HG02571 (cell line): ENCODE data around the gene CLN5.
"Not testable (repeated sequence)": the region's sequence is repeated elsewhere in the genome, so short reads cannot be mapped to it uniquely, and the experiment has no call there.

Experiments
- ATAC-seq: cut with Tn5 transposase; IDR thresholded peaks from one replicate; pipeline ENCODE4 v1.9.1; 2021; ENCODE audit warnings: mild to moderate bottlenecking, moderate library complexity; ENCODE audit not compliant: unreplicated experiment

CLN5 gene

GRCh38 chr13:76991796-76992547, at the start of gene CLN5:
TSS of gene CLN5 (plus strand) at chr13:76992081. CDS start at chr13:76992099, 18 bp downstream.
- peak; percentile 96 for ATAC-seq

GRCh38 chr13:76942363-76942762, 49.5 kb upstream of the CLN5 start:
- ATAC-seq, result no peak

DNA sequence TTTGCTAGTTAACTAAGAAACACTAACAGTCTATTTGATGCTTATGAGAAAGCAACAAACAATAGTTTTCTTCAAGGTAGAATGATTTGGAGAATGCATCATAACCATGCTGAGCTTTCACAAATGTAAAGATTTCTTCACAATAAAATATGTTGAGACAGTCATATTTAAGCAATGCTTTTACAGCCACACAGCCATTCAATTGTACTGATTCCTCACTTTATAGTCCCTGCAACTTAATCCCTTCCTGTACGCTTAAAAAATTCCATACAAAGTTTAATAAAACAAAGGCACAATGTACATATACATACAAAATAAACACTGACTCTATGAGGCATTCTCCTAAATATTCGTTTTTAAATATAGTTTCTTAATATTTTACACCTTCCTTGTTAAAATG, 48.2 kb upstream of the CLN5 start:
- no peak for ATAC-seq

- ATAC-seq, result no peak
Measured at GRCh38 chr13:76944456-76944855, 47.4 kb upstream of the CLN5 start.

GRCh38 chr13:76948149-76948548, 43.7 kb upstream of the CLN5 start, which contains the start of gene ACOD1:
TSS of gene ACOD1 (plus strand) at chr13:76948511. CDS start at chr13:76948559, 48 bp downstream.
- ATAC-seq, result no peak

DNA sequence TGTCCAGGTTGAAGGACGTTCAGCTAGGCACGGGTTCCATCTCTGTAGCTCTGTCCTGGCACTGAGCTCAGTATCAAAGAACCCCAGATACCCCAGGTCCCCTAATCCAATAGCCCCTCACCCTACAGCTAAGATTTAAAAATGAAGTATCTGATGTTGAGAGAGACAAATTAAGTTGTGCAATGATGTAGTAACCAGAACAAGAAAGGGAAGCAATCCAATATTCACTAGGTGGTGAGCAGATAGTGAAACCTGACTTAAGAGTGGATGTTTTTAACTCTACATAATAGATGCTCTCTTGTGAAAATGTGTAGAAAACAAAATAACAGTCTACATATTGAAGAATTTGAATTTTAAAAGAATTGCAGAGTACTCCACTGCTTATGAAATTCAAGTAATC, 41.8 kb upstream of the CLN5 start:
- ATAC-seq, result no peak

GRCh38 chr13:76953968-76954367, 37.9 kb upstream of the CLN5 start:
- ATAC-seq, result no peak

DNA sequence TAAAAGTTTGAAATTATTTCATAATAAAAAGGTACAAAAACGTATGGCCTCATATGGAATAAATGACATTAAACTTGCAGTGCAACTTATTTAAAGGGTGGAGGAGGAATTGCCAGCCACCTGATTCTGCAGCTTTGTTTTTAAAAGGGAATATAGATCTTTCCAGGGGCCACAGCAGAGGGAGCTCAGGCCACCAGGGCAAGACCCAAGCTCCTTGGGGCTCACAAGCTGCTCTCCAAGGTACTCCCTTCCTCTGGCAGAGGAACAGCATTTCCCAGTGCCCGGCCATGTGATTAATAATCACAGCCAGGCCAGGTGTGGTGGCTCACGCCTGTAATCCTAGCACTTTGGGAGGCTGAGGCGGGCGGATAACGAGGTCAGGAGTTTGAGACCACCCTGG, 37.3 kb upstream of the CLN5 start:
- ATAC-seq, result no peak

GRCh38 chr13:76955193-76955592, 36.7 kb upstream of the CLN5 start:
- no peak for ATAC-seq

- ATAC-seq, result no peak
Measured at GRCh38 chr13:76955661-76956060, 36.2 kb upstream of the CLN5 start.

GRCh38 chr13:76958841-76959432, 32.9 kb upstream of the CLN5 start:
- no peak for ATAC-seq

GRCh38 chr13:76959734-76960133, 32.1 kb upstream of the CLN5 start:
- ATAC-seq, result not testable (repeated sequence)

DNA sequence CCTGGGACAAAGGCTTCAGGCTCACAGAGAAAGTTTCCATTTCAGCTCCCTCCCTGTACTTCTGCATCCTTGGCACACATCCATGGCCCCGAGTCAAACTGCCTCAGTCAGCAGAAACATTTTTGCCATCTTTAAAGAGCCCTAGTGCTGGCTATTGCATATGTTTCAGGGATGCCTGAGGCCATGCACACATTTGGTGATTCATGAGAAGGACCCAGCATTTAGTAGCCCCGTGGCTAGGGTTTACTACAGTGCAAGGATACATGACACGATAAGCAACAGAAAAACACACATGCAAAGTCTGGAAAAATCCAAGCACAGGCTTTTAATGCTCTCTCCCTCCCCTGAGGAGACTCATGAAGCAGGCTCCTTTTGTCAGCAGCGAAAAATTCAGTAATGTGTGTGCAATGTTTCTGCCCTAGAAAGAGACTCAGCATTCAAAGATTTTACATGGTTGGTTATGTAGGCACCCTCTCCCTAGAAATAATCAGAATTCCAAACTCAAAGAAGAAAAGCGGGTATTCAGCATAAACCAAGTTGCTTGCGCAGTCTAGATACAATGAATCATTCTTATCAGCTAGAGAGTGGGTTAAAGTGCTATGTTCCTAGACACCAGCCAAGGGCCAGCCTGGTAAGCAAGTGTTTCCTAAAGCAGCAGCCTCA, 26.0 kb upstream of the CLN5 start:
- ATAC-seq, result no peak

- ATAC-seq, result no peak
Measured at GRCh38 chr13:76967031-76967430, 24.9 kb upstream of the CLN5 start.

DNA sequence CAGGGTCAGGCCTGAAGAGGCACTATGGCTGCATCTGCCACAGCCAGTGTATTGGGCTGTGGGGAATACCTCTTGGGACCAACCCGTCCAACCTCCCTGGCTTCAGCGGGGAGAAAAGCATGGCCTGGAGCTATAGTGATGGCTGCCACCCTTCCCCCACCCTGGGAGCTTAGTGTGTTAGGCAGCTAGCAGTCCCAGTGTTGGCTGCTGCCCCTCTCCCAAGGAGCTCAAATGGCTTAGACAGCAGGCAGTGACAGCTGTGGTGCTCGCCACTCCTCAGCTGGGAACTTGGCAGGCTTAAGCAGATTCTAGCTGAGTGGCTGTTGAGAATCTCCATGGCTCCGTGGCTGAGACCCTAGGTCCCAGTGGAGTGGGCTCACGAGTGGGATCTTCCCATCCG, 23.8 kb upstream of the CLN5 start:
- ATAC-seq, result no peak

- no peak for ATAC-seq
Measured at GRCh38 chr13:76969488-76970365, 22.2 kb upstream of the CLN5 start.

- ATAC-seq, result no peak
Measured at GRCh38 chr13:76971215-76971614, 20.7 kb upstream of the CLN5 start.

DNA sequence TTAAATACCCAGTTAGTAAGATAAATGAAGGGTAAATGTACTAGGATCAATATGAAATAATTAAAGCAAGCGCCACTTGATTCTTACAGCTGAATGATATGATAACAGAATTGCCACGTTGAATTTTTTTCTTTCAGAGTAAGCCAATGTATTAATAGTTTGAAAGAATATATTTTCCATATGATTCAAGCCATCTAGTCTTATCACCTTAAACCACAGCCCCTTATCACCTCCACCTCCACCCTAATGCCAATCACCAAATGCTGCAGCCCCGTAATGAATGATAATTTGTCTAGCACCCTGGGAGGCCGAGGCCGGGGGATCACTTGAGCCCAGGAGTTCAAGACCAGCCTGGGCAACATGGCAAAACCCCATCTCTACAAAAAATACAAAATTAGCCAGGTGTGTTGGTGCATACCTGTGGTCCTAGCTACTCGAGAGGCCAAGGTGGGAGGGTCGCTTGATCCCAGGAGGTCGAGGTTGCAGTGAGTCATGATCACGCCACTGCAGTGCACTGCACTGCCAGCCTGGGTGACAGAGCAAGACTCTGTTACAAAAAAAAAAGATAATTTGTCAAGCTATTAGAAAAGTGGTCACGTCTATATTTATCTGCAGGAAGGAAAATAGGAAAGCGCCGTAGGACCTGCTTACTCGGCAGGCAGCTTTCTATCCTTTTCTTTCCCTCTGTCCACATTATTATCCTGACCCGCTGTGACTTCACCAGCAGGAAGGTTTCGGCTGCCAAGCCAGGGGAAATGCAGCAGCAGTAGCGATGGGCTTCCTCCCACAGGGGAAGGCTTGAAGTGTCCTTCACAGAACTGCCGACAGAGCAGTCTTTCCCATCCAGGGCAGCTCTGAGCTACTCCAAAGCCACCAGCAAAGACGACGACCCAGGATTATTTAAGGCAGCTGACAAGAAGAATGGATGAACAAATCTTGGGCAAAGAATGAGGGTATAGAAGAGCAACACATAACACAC, 19.7 kb upstream of the CLN5 start:
- ATAC-seq, result no peak

- no peak for ATAC-seq
Measured at GRCh38 chr13:76973920-76974617, 17.8 kb upstream of the CLN5 start.
